SK-N-SH (cell line): ENCODE measurements around the gene LOXL4. TPM values are rescaled to one million over a fixed set of nuclear protein-coding genes. Genes with fewer than 3 reads are reported as not detected.

Source experiments
- CTCF ChIA-PET: fragments of 300-600, 350-600 bp; formaldehyde crosslinking; extraction: SDS; loops from one replicate; lab custom pipeline; 2021; lab: Yijun Ruan, JAX
- POLR2A ChIA-PET: fragments of 350-600 bp; sonication (Branson Sonifier 250); formaldehyde crosslinking; extraction: SDS; loops from one replicate; lab custom pipeline; 2020; ENCODE audit warnings: antibody characterized with exemption, inconsistent platforms; lab: Yijun Ruan, JAX
- DNase-seq: peaks from one replicate; pipeline ENCODE4 v3.0.0; 2012
- H2AFZ ChIP-seq: fragments of 200-600 bp; sonication (generic); 2 replicates; pipeline ENCODE4 v1.8.1; 2016; ENCODE audit warnings: antibody characterized with exemption, mild to moderate bottlenecking, low read depth
- H3F3A ChIP-seq: fragments of 200-600 bp; sonication (generic); replicated peaks from 2 replicates; pipeline ENCODE3; 2016; ENCODE audit warnings: antibody characterized with exemption, mild to moderate bottlenecking; ENCODE audit not compliant: insufficient read depth
- H3K27ac ChIP-seq, 2 experiments: fragments of 200-500 bp in 1 of 2; fragments of 200-600 bp in 1 of 2; sonication (Bioruptor generic) in 1 of 2; sonication (generic), shearing (Covaris generic) in 1 of 2; 2 replicates each; pipeline versions ENCODE4 v1.5.1 to v1.6.1; 2014 to 2016; ENCODE audit warnings: low read depth in 2 of 2, inconsistent platforms in 1 of 2, low read length in 1 of 2, mild to moderate bottlenecking in 1 of 2, mixed read lengths in 1 of 2
- H3K27me3 ChIP-seq: fragments of 200-600 bp; sonication (generic), shearing (Covaris generic); 2 replicates; pipeline ENCODE4 v1.6.1; 2016; ENCODE audit warnings: mixed run types; ENCODE audit not compliant: insufficient read depth
- H3K36me3 ChIP-seq, 2 experiments: fragments of 200-500 bp in 1 of 2; fragments of 200-600 bp in 1 of 2; sonication (Bioruptor generic) in 1 of 2; sonication (generic) in 1 of 2; replicated peaks in 1 of 2; 2 replicates each; pipeline versions ENCODE3 to v1.5.1; 2014 to 2016; ENCODE audit warnings: low read length in 1 of 2, mild to moderate bottlenecking in 1 of 2; ENCODE audit not compliant: insufficient read depth in 2 of 2, control insufficient read depth in 1 of 2
- H3K4me1 ChIP-seq, 2 experiments: fragments of 200-500 bp in 1 of 2; fragments of 200-600 bp in 1 of 2; sonication (Bioruptor generic) in 1 of 2; sonication (generic), shearing (Covaris generic) in 1 of 2; 2 replicates each; pipeline versions ENCODE4 v1.5.1 to v1.6.1; 2014 to 2016; ENCODE audit warnings: low read depth in 1 of 2, low read length in 1 of 2, mixed run types in 1 of 2; ENCODE audit not compliant: insufficient read depth in 2 of 2, control insufficient read depth in 1 of 2
- H3K4me2 ChIP-seq: fragments of 200-600 bp; sonication (generic), shearing (Covaris generic); 2 replicates; pipeline ENCODE4 v1.6.1; 2017; ENCODE audit warnings: mixed run types
- H3K4me3 ChIP-seq, 2 experiments: fragments of 200-500 bp in 1 of 2; fragments of 200-600 bp in 1 of 2; sonication (Bioruptor generic) in 1 of 2; sonication (generic), shearing (Covaris generic) in 1 of 2; 2 replicates each; pipeline versions ENCODE4 v1.5.1 to v1.8.1; 2014 to 2016; ENCODE audit warnings: low read depth in 2 of 2, inconsistent platforms in 1 of 2, low read length in 1 of 2, mild to moderate bottlenecking in 1 of 2, mixed read lengths in 1 of 2, moderate library complexity in 1 of 2
- H3K79me2 ChIP-seq: fragments of 200-600 bp; sonication (generic); 2 replicates; pipeline ENCODE4 v1.8.1; 2017; ENCODE audit warnings: mild to moderate bottlenecking; ENCODE audit not compliant: insufficient read depth
- H3K9ac ChIP-seq: fragments of 200-600 bp; sonication (generic); 2 replicates; pipeline ENCODE4 v1.6.1; 2017; ENCODE audit warnings: mixed run types
- H3K9me2 ChIP-seq: fragments of 200-600 bp; sonication (generic); 2 replicates; pipeline ENCODE4 v1.6.1; 2017; ENCODE audit warnings: mixed run types
- H3K9me3 ChIP-seq: fragments of 200-600 bp; sonication (generic); 2 replicates; pipeline ENCODE4 v1.6.1; 2017; ENCODE audit warnings: mixed run types, mild to moderate bottlenecking, moderate library complexity
- H4K20me1 ChIP-seq: fragments of 200-600 bp; sonication (generic); 2 replicates; pipeline ENCODE4 v1.6.1; 2017; ENCODE audit warnings: mild to moderate bottlenecking, mixed run types; ENCODE audit not compliant: insufficient read depth
- CHD2 ChIP-seq: fragments of 150-350 bp; IDR thresholded peaks from 2 replicates; pipeline ENCODE4 v1.6.1; 2018; ENCODE audit warnings: low read length; ENCODE audit not compliant: partially characterized antibody
- EZH2phosphoT487 ChIP-seq: fragments of 200-600 bp; sonication (generic); IDR thresholded peaks from 2 replicates; pipeline ENCODE4 v1.6.1; 2017; ENCODE audit warnings: low read depth, mixed run types, mild to moderate bottlenecking, antibody characterized with exemption, moderate library complexity, borderline replicate concordance
- FOXJ3 ChIP-seq: sonication (generic); formaldehyde crosslinking; IDR thresholded peaks from 2 replicates; pipeline ENCODE4 v1.5.1; 2020; ENCODE audit warnings: mild to moderate bottlenecking, missing genetic modification reagents
- GABPA ChIP-seq: IDR thresholded peaks from 2 replicates; pipeline ENCODE4 v1.4.0; 2012; ENCODE audit warnings: low read depth, mild to moderate bottlenecking
- GATA2 ChIP-seq: sonication (generic); formaldehyde crosslinking; IDR thresholded peaks from 2 replicates; pipeline ENCODE4 v1.5.0; 2020; ENCODE audit warnings: mild to moderate bottlenecking, missing genetic modification reagents
- JUND ChIP-seq: IDR thresholded peaks from 2 replicates; pipeline ENCODE4 v1.4.0; 2012
- MAX ChIP-seq: IDR thresholded peaks from 2 replicates; pipeline ENCODE4 v1.4.0; 2012; ENCODE audit warnings: low read depth
- MEF2A ChIP-seq: IDR thresholded peaks from 2 replicates; pipeline ENCODE4 v1.4.0; 2012; ENCODE audit warnings: low read depth, borderline replicate concordance
- MXI1 ChIP-seq: IDR thresholded peaks from 2 replicates; pipeline ENCODE4 v1.6.1; 2012; ENCODE audit warnings: mild to moderate bottlenecking, low read depth, low read length, improper control_type of control experiment
- NFIC ChIP-seq: IDR thresholded peaks from 2 replicates; pipeline ENCODE4 v1.4.0; 2012; ENCODE audit warnings: borderline replicate concordance
- POLR2AphosphoS5 ChIP-seq: IDR thresholded peaks from 2 replicates; pipeline ENCODE4 v1.6.1; 2012; ENCODE audit warnings: low read depth, low read length
- RCOR1 ChIP-seq: fragments of 150-350 bp; IDR thresholded peaks from 2 replicates; pipeline ENCODE4 v1.6.1; 2017; ENCODE audit warnings: antibody characterized with exemption, low read length
- REST ChIP-seq: IDR thresholded peaks from 2 replicates; pipeline ENCODE4 v1.6.1; 2012; ENCODE audit warnings: mild to moderate bottlenecking, low read depth, low read length, moderate library complexity
- RFX5 ChIP-seq: IDR thresholded peaks from 2 replicates; pipeline ENCODE4 v1.6.1; 2012; ENCODE audit warnings: mild to moderate bottlenecking, improper control_type of control experiment, low read length
- SIN3A ChIP-seq: IDR thresholded peaks from 2 replicates; pipeline ENCODE4 v1.6.1; 2012; ENCODE audit warnings: low read depth, mild to moderate bottlenecking, low read length, moderate library complexity, borderline replicate concordance
- SMC3 ChIP-seq: IDR thresholded peaks from 2 replicates; pipeline ENCODE4 v1.6.1; 2012; ENCODE audit warnings: low read depth, low read length, improper control_type of control experiment
- TAF1 ChIP-seq: IDR thresholded peaks from 2 replicates; pipeline ENCODE4 v1.6.1; 2012; ENCODE audit warnings: low read depth, mild to moderate bottlenecking, low read length, moderate library complexity, borderline replicate concordance
- USF2 ChIP-seq: fragments of 150-350 bp; IDR thresholded peaks from 2 replicates; pipeline ENCODE4 v1.6.1; 2017; ENCODE audit warnings: antibody characterized with exemption, low read length, low read depth, borderline replicate concordance
- YY1 ChIP-seq: IDR thresholded peaks from 2 replicates; pipeline ENCODE4 v1.4.0; 2012; ENCODE audit warnings: low read depth, mild to moderate bottlenecking
- WGBS: methylation state at CpG from one replicate; pipeline ENCODE4 v1.1.6; 2017; ENCODE audit warnings: low lambda C conversion rate; 5-methylcytosine and 5-hydroxymethylcytosine counted together
- polyA plus RNA-seq, 3 experiments: library from polyadenylated mRNA; depleted of rRNA; stranded (reverse); fragments of >200 nt; gene quantifications; 2 replicates each; pipeline ENCODE4 v1.2.3, GENCODE V29; 2012

LOXL4 gene
- polyA plus RNA-seq, 1 of the 3 experiments (the other 2 are of a cell fraction), result 1.7 TPM

- TF ChIP-seq EZH2phosphoT487 (no peak), FOXJ3 (CRISPR knock-in tag) (no peak)
- TF ChIP-seq, all 33 proteins: peak for 0
Observed at GRCh38 chr10:98295401-98295811, 27.4 kb upstream of the LOXL4 start (continued).

GRCh38 chr10:98294270-98294627, 26.3 kb upstream of the LOXL4 start:
- no peaks in the 10 kb centered on the region for H3K36me3 ChIP-seq
- no peaks in the 10 kb centered on the region; the same call in 1 of the 2 replicates for H3K27me3 ChIP-seq
- H3K4me3 ChIP-seq, result no peak overlapping the region
- H3K27ac ChIP-seq, result no peak overlapping the region
- H3K4me2 ChIP-seq, result no peak overlapping the region
- TF ChIP-seq MEF2A, result no peak
- TF ChIP-seq CHD2, result no peak
- TF ChIP-seq MAX, result no peak
- TF ChIP-seq RCOR1, result no peak
- no peak for TF ChIP-seq EZH2phosphoT487
- no peak for TF ChIP-seq REST
- TF ChIP-seq TAF1, result no peak
- no peak for TF ChIP-seq JUND
- no peak for TF ChIP-seq GATA2 (CRISPR knock-in tag)
- no peak for TF ChIP-seq RFX5
- TF ChIP-seq NFIC, result no peak
- TF ChIP-seq POLR2AphosphoS5, result no peak
- TF ChIP-seq GABPA, result no peak
- TF ChIP-seq YY1, result no peak
- TF ChIP-seq SIN3A, result no peak
- no peak for TF ChIP-seq USF2
- TF ChIP-seq SMC3, result no peak
- TF ChIP-seq MXI1, result no peak
- CTCF ChIA-PET, result interaction anchor here (1.0 to 1.5 kb wide), 2 partner anchors 15 to 18 kb away, joined by 5 read pairs; no protein-coding TSS in a partner anchor
- WGBS, result 81% methylated on average over 2 of the region's 3 CpGs
- H2AFZ ChIP-seq, result no peak overlapping the region
- no peaks in the 10 kb centered on the region for H3K79me2 ChIP-seq
- H3K4me1 ChIP-seq, result peaks cover 0 to 12% of the 10 kb centered on the region in 2 experiments; a peak in 1 of 4 replicates
- no peak overlapping the region for H3K9ac ChIP-seq
- POLR2A ChIA-PET, result no interaction called here
- H4K20me1 ChIP-seq, result no peaks in the 10 kb centered on the region
- H3F3A ChIP-seq, result no peaks in the 10 kb centered on the region
- no peak for DNase-seq
- H3K9me2 ChIP-seq, result no peaks in the 10 kb centered on the region
- no peaks in the 10 kb centered on the region for H3K9me3 ChIP-seq
